Measurements from ENCODE around the gene LMTK2. TPM values are rescaled to one million over a fixed set of nuclear protein-coding genes. Genes with fewer than 3 reads are reported as not detected.
"Not testable (repeated sequence)": the region's sequence is repeated elsewhere in the genome, so short reads cannot be mapped to it uniquely, and the experiment has no call there.

Gene LMTK2
- total RNA-seq, 1 donor from 2014 or later: 20.6 TPM

GRCh38 chr7:98120559-98120958, 13.9 kb downstream of the LMTK2 start:
- no peaks in the 10 kb centered on the region for H3K27me3 Mint-ChIP-seq (ENCODE audit: unreplicated experiment)
- DNase-seq: no peak
- TF ChIP-seq CTCF (IDR thresholded peaks at IDR 0.05; ENCODE audit: partially characterized antibody, unreplicated experiment): no peak
- H3K4me1 Mint-ChIP-seq (ENCODE audit: low read depth, unreplicated experiment): peaks cover 8% of the 10 kb centered on the region
- H3K9me3 Mint-ChIP-seq (ENCODE audit: unreplicated experiment): peaks cover 4% of the 10 kb centered on the region
- H3K36me3 Mint-ChIP-seq (ENCODE audit: unreplicated experiment): no peaks in the 10 kb centered on the region
- no peak overlapping the region for H3K27ac Mint-ChIP-seq (ENCODE audit: unreplicated experiment)
- H3K4me3 Mint-ChIP-seq (ENCODE audit: unreplicated experiment): no peak overlapping the region

- not testable (repeated sequence) for DNase-seq; H3K36me3 Mint-ChIP-seq (ENCODE audit: unreplicated experiment); H3K4me1 Mint-ChIP-seq (ENCODE audit: low read depth, unreplicated experiment); H3K4me3 Mint-ChIP-seq (ENCODE audit: unreplicated experiment); H3K27ac Mint-ChIP-seq (ENCODE audit: unreplicated experiment); H3K9me3 Mint-ChIP-seq (ENCODE audit: unreplicated experiment); H3K27me3 Mint-ChIP-seq (ENCODE audit: unreplicated experiment)
Measured at GRCh38 chr7:98121388-98121787, 14.7 kb downstream of the LMTK2 start.

GRCh38 chr7:98123365-98123696, 16.7 kb downstream of the LMTK2 start:
- TF ChIP-seq CTCF (IDR thresholded peaks at IDR 0.05; ENCODE audit: partially characterized antibody, unreplicated experiment): no peak
- peaks cover 2% of the 10 kb centered on the region for H3K9me3 Mint-ChIP-seq (ENCODE audit: unreplicated experiment)
- no peak for DNase-seq
- H3K27ac Mint-ChIP-seq (ENCODE audit: unreplicated experiment): no peak overlapping the region
- H3K4me3 Mint-ChIP-seq (ENCODE audit: unreplicated experiment): no peak overlapping the region
- H3K36me3 Mint-ChIP-seq (ENCODE audit: unreplicated experiment): no peaks in the 10 kb centered on the region
- H3K27me3 Mint-ChIP-seq (ENCODE audit: unreplicated experiment): no peaks in the 10 kb centered on the region
- H3K4me1 Mint-ChIP-seq (ENCODE audit: low read depth, unreplicated experiment): peaks cover 8% of the 10 kb centered on the region

- DNase-seq: no peak
- no peak overlapping the region for H3K27ac Mint-ChIP-seq (ENCODE audit: unreplicated experiment)
- H3K27me3 Mint-ChIP-seq (ENCODE audit: unreplicated experiment): no peaks in the 10 kb centered on the region
- peaks cover 2% of the 10 kb centered on the region for H3K9me3 Mint-ChIP-seq (ENCODE audit: unreplicated experiment)
- no peak for TF ChIP-seq CTCF (IDR thresholded peaks at IDR 0.05; ENCODE audit: partially characterized antibody, unreplicated experiment)
- peaks cover 7% of the 10 kb centered on the region for H3K4me1 Mint-ChIP-seq (ENCODE audit: low read depth, unreplicated experiment)
- H3K4me3 Mint-ChIP-seq (ENCODE audit: unreplicated experiment): no peak overlapping the region
- no peaks in the 10 kb centered on the region for H3K36me3 Mint-ChIP-seq (ENCODE audit: unreplicated experiment)
Measured at GRCh38 chr7:98125759-98126158, 19.1 kb downstream of the LMTK2 start.

- H3K4me3 Mint-ChIP-seq (ENCODE audit: unreplicated experiment): no peak overlapping the region
- no peak overlapping the region for H3K27ac Mint-ChIP-seq (ENCODE audit: unreplicated experiment)
- H3K27me3 Mint-ChIP-seq (ENCODE audit: unreplicated experiment): no peaks in the 10 kb centered on the region
- no peak for DNase-seq
- H3K9me3 Mint-ChIP-seq (ENCODE audit: unreplicated experiment): peaks cover 2% of the 10 kb centered on the region
- H3K4me1 Mint-ChIP-seq (ENCODE audit: low read depth, unreplicated experiment): peaks cover 7% of the 10 kb centered on the region
- H3K36me3 Mint-ChIP-seq (ENCODE audit: unreplicated experiment): no peaks in the 10 kb centered on the region
- TF ChIP-seq CTCF (IDR thresholded peaks at IDR 0.05; ENCODE audit: partially characterized antibody, unreplicated experiment): no peak
Measured at GRCh38 chr7:98126311-98127142, 19.9 kb downstream of the LMTK2 start.

All from glutamatergic neuron (in vitro differentiated cells).